DMS153 treated with DMSO at 0.1 percent for 48 hours (cell line): ENCODE measurements around the gene CDH23.

ENCODE experiments used
- DNase-seq: peaks from one replicate; lab custom pipeline; 2025; ENCODE audit not compliant: unreplicated experiment; lab: John Stamatoyannopoulos, UW

The CDH23 gene

GRCh38 chr10:71632896-71633600 is 236.3 kb downstream of the CDH23 start:
- no peak for DNase-seq

DNA sequence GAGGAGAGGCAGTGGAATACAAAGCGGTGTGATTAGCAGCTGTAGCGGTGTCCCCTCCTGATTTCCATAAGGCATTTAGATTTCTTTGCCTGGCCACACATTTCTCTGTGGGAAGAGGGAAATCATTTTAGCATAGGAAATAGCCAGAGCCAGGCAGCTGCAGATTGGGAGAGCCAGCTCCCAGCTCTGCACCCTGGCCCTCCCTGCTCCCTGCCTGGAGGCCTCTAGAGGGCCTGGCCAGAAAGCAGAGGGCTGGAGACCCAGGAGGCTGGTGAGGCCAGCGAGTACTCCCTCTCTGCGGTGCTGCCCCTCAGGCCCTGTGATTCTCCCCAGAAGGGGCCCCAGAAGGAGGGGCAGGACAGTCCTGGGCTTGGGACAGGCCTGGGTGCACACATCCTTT is 237.2 kb downstream of the CDH23 start:
- no peak for DNase-seq

DNA sequence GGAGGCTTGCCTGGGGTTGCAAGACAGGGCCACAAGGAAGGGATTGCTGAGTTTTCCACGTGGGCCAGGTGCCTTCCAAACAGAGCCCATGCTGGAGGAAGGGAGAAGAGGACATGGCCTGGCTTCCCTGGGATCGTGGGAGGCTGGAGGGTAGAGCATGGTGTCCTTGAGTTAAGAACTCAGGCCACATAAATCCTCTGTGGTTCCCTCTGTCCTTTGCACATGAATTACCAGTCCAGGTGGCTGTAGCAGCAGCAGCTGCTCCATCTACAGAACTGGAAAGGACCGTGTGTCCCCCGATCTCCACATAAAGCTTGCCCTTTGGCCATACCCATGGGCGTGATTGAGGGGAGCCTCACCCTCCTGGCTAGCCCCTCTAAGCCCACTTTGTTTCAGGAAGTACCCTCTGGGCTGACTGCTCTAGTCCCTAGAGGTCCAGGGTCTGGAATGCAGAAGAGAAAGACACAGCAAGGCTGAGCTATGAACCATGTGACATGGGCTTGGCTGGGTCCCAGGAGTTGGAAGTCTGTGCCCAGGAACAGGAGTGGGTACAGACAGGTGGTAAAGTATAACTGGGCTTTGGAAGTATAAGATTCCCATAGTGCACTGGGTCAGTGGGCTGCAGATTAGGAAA is 237.9 kb downstream of the CDH23 start:
- no peak for DNase-seq

GRCh38 chr10:71635251-71635866 is 238.6 kb downstream of the CDH23 start:
- no peak for DNase-seq

GRCh38 chr10:71635867-71636266 is 239.1 kb downstream of the CDH23 start:
- DNase-seq, result no peak

DNA sequence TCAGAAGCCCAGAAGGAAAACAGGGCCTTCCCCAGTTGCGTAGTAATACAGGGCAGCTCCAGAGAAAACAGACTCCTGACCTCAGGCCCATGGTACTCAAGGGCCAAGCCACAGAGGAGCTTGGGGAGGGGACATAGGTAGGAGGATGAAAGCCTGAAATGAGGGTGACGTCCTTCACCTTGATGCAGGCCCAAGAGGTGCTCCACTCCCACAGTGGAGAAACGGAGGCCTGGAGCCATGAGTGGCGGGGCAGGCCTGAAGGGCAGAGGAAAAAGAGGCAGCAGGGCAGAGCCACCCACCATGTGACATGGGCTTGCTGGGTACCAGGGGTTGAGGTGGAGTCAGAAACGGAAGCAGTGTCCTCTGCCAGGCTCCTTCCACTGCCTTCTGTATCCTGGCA is 239.9 kb downstream of the CDH23 start:
- DNase-seq, result no peak

DNA sequence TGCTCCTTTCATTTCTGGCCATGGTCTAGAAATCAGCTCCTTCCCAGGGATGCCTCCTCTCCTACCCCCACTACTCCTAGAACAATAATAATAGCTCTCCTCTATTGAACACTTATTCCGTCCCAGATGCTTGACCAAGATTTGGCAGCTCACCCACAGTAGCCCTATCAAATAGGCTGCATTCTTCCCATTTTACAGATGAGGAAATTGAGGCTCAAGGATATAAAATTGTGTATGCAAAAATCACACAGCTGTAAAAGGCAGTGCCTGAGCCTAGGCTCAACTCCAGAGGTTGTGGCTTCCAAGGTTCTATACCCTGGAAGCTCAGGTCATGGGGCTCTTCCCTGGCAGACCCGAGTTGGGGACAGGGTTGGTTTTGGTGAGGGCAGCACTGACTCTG is 240.6 kb downstream of the CDH23 start:
- no peak for DNase-seq

GRCh38 chr10:71638064-71638821 is 241.5 kb downstream of the CDH23 start:
- DNase-seq, result no peak

- no peak for DNase-seq
These were observed 242.4 kb downstream of the CDH23 start for GRCh38 chr10:71638822-71639719.

- DNase-seq, result no peak
These were observed 243.9 kb downstream of the CDH23 start for GRCh38 chr10:71640607-71641006.

DNA sequence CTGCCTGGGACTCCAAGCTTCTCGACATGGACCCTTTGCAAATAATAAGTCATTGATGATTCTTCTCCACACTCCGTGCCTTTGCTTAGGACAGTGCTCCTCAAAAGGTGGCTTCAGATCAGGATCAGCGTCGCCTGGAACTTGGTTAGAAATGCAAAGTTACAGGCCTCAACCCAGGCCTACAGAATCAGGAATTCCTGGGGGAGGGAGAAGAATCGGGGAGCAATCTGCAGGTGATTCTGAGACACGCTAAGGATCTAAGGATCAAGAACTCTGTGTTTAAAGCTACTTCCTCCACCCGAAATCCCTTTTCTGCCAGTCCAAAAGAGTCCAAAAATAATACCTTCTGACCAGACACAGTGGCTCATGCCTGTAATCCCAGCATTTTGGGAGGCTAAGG is 244.7 kb downstream of the CDH23 start:
- no peak for DNase-seq

- DNase-seq, result no peak
These were observed 245.3 kb downstream of the CDH23 start for GRCh38 chr10:71641986-71642385.

GRCh38 chr10:71643904-71644303 is 247.2 kb downstream of the CDH23 start:
- DNase-seq, result no peak

GRCh38 chr10:71644307-71645180 is 247.8 kb downstream of the CDH23 start:
- DNase-seq, result no peak

- DNase-seq, result no peak
These were observed 248.5 kb downstream of the CDH23 start for GRCh38 chr10:71645185-71645584.

DNA sequence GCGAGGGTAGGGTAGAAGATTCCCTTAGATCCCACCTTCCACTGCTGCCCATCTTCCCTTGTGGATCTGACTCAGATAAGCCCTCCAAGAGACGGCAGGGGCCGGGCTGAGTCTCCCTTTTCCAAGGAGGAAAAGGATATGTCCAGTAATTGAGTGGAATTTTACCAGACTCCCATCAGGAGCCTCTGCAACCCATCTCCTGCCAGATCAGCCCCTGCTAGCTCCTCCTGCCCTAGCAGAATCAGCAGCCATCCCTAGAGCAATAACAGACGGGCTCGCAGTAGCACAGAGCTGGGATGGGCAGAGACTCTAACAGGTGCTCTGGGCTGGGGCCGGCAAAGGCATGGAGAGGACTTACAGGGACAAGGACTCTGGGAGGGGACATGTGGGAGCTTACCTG is 249.3 kb downstream of the CDH23 start:
- DNase-seq, result no peak

DNA sequence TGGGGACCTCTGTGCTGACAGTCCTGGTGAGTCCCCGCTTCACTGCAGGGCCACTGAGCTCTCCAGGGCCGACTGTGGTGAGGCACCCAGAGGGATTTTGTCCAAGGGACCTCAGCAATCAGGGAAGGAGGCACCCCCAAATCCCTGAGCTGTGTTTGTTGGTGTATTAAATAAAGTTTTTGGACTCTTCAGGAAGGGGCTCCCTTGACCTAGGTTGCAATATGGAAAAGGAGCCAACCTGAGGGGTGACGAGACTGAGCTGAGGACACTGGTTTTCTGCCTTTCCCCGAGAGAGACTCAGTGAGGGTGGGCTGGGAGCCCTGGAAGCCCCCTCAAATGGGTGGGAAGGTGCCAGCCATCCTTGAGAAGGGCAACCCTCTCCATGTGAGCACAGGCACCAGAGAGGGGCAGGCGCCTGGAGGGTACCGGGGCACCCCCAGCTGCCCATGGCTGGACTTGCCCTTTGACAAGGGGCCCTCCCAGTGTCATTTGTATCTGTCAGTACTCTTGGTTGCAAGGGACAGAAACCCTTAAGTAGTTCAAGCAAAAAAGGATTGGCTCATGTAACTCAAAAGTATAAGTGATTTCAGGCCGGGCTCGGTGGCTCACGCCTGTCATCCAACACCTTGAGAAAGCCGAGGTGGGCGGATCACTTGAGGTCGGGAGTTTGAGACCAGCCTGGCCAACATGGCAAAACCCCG is 250.0 kb downstream of the CDH23 start:
- no peak for DNase-seq

DNA sequence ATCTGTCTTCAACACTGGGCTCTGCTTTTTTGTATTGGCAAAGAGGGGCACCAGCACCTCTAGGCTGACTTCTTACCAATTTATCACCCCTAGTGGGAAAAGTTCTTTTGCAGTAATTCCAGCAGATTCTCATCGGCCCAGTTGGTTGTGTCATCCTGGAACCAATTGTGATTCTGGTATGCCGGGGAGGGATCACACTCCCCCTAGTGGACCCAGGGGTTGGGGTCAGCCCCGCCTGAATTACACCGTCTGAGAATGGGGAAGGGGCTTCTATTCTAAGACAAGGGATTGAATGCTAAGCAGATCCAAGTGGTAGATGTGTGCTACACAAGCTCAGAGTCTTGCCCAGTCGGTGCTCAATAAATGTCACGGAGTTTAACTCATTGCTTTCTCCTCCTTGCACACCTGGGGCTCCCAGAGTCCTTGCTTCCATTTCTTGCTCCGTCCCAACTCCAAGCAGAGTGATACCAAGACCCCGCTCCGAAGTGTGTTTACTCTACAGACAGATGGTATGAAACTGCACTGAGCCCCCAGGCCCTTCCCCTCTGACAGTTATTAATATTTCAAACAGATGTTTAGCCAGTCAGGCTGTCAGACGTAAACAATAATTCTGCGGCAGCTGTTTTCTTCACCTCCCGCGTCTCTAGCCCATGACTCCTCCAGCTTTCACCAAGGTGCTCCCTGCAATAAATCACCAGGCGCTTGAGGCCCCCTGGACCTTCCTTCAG is 251.0 kb downstream of the CDH23 start:
- DNase-seq, result no peak
